GM21423 (cell line): ENCODE results near the gene GPATCH2.

Experiments
- ATAC-seq: cut with Tn5 transposase; IDR thresholded peaks from one replicate; pipeline ENCODE4 v1.9.1; 2021; ENCODE audit warnings: mild to moderate bottlenecking, moderate library complexity; ENCODE audit not compliant: unreplicated experiment

GPATCH2 gene

GRCh38 chr1:217630711-217631591 lies at the start of gene GPATCH2, which contains the start of gene SPATA17:
TSS of gene GPATCH2 (minus strand) at chr1:217631090. CDS start at chr1:217630971, 119 bp downstream.
TSS of gene SPATA17 (plus strand) at chr1:217631344. CDS start at chr1:217631379, 35 bp downstream.
- ATAC-seq, result peak; percentile 95

GRCh38 chr1:217674028-217674729 lies 43.3 kb upstream of the GPATCH2 start:
- no peak for ATAC-seq

- ATAC-seq, result no peak
Observed at GRCh38 chr1:217673387-217673786, 42.5 kb upstream of the GPATCH2 start.

- ATAC-seq, result no peak
Observed at GRCh38 chr1:217668351-217668940, 37.6 kb upstream of the GPATCH2 start.

GRCh38 chr1:217661407-217661806 lies 30.5 kb upstream of the GPATCH2 start:
- ATAC-seq, result no peak

- peak; percentile 63 for ATAC-seq
Observed at GRCh38 chr1:217660353-217661062, 29.6 kb upstream of the GPATCH2 start.

- ATAC-seq, result no peak
Observed at GRCh38 chr1:217650674-217651073, 19.8 kb upstream of the GPATCH2 start.

- ATAC-seq, result no peak
Observed at GRCh38 chr1:217647791-217648190, 16.9 kb upstream of the GPATCH2 start.

GRCh38 chr1:217642455-217642854 lies 11.6 kb upstream of the GPATCH2 start:
- ATAC-seq, result no peak

- ATAC-seq, result no peak
Observed at GRCh38 chr1:217627431-217627830, 3.5 kb downstream of the GPATCH2 start.

GRCh38 chr1:217626321-217626720 lies 4.6 kb downstream of the GPATCH2 start:
- no peak for ATAC-seq

GRCh38 chr1:217622042-217622441 lies 8.8 kb downstream of the GPATCH2 start:
- peak; percentile 22 for ATAC-seq

GRCh38 chr1:217620814-217621213 lies 10.1 kb downstream of the GPATCH2 start:
- ATAC-seq, result peak; percentile 100

GRCh38 chr1:217617126-217617525 lies 13.8 kb downstream of the GPATCH2 start:
- no peak for ATAC-seq

- ATAC-seq, result no peak
Observed at GRCh38 chr1:217614200-217614712, 16.6 kb downstream of the GPATCH2 start.

GRCh38 chr1:217605390-217605789 lies 25.5 kb downstream of the GPATCH2 start:
- no peak for ATAC-seq

GRCh38 chr1:217602380-217602779 lies 28.5 kb downstream of the GPATCH2 start:
- ATAC-seq, result no peak

- ATAC-seq, result no peak
Observed at GRCh38 chr1:217599154-217599553, 31.7 kb downstream of the GPATCH2 start.

GRCh38 chr1:217590598-217590997 lies 40.3 kb downstream of the GPATCH2 start:
- ATAC-seq, result no peak

- no peak for ATAC-seq
Observed at GRCh38 chr1:217586586-217586985, 44.3 kb downstream of the GPATCH2 start.

GRCh38 chr1:217585577-217585976 lies 45.3 kb downstream of the GPATCH2 start:
- ATAC-seq, result no peak
